Cardiac muscle cell (in vitro differentiated cells and primary cell): Measurements from ENCODE around the gene RPS10. TPM values are rescaled to one million over a fixed set of nuclear protein-coding genes. Genes with fewer than 3 reads are reported as not detected.

Experiments
- DNase-seq, 2 donors: peaks; one replicate each; pipeline versions ENCODE4 v3.0.0 to v3.0.0-alpha.2; 2010 to 2017; ENCODE audit warnings: low read depth in 1 of 2, low spot score in 1 of 2
- H3K27ac ChIP-seq: fragments of 200-600 bp; sonication (generic); 2 replicates; pipeline ENCODE4 v1.5.1; 2016
- H3K27me3 ChIP-seq: fragments of 200-600 bp; sonication (generic); 2 replicates; pipeline ENCODE4 v1.6.0; 2016; ENCODE audit warnings: control low read depth
- H3K36me3 ChIP-seq: fragments of 200-600 bp; sonication (generic); 2 replicates; pipeline ENCODE4 v1.5.1; 2016; ENCODE audit warnings: control low read depth
- H3K4me1 ChIP-seq: fragments of 200-600 bp; sonication (generic); 2 replicates; pipeline ENCODE4 v1.8.1; 2017; ENCODE audit warnings: low read depth, mild to moderate bottlenecking, mixed run types
- H3K4me3 ChIP-seq: fragments of 200-600 bp; sonication (generic); 2 replicates; pipeline ENCODE4 v1.5.1; 2016; ENCODE audit warnings: mild to moderate bottlenecking
- H3K9me3 ChIP-seq: fragments of 200-600 bp; sonication (generic); 2 replicates; pipeline ENCODE4 v1.5.1; 2017; ENCODE audit warnings: low read depth, mild to moderate bottlenecking, control low read depth
- polyA plus RNA-seq: library from polyadenylated mRNA; unstranded; fragments of >200 nt; fragmentation: Nextera tagmentation; extraction: Ambion mirVana; gene quantifications from 2 replicates; pipeline ENCODE4 v1.2.1, GENCODE V29; 2016
- total RNA-seq: library from RNA; depleted of rRNA; stranded (reverse); fragments of >200 nt; gene quantifications from 2 replicates; pipeline ENCODE4 v1.2.3, GENCODE V29; 2016
- TF ChIP-seq, protein P1 (sequence below): IDR thresholded peaks from 2 replicates; pipeline ENCODE4 v1.5.1; 2012; ENCODE audit warnings: low read depth, mild to moderate bottlenecking, low read length

RPS10 gene
- total and polyA plus RNA-seq, 2 experiments from 2014 or later: 632 to 1,764 TPM

DNA sequence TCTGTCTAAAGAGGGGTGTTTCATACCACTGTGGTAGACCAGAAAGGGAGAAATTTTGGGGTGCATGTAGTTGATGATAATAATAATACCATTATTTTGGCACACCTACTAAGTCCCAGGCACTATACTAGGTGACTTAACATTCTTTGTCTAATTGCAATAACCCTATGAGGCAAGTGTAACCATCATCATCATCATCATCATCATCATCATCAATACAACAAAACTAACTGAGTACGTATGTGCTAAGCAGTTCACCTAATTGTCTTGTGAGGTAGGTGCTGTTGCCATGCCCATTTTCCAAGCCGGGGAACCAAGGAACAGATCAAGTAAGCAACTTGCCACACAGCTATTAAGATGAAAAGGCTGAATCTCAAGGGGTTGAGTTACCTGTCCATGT is 37.4 kb upstream of the RPS10 start:
- TF ChIP-seq, protein P1, sequence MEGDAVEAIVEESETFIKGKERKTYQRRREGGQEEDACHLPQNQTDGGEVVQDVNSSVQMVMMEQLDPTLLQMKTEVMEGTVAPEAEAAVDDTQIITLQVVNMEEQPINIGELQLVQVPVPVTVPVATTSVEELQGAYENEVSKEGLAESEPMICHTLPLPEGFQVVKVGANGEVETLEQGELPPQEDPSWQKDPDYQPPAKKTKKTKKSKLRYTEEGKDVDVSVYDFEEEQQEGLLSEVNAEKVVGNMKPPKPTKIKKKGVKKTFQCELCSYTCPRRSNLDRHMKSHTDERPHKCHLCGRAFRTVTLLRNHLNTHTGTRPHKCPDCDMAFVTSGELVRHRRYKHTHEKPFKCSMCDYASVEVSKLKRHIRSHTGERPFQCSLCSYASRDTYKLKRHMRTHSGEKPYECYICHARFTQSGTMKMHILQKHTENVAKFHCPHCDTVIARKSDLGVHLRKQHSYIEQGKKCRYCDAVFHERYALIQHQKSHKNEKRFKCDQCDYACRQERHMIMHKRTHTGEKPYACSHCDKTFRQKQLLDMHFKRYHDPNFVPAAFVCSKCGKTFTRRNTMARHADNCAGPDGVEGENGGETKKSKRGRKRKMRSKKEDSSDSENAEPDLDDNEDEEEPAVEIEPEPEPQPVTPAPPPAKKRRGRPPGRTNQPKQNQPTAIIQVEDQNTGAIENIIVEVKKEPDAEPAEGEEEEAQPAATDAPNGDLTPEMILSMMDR: no peak
- no peak overlapping the region for H3K4me3 ChIP-seq
- H3K36me3 ChIP-seq: no peaks in the 10 kb centered on the region
- H3K27ac ChIP-seq: no peak overlapping the region
- no peak for DNase-seq
- H3K27me3 ChIP-seq: no peaks in the 10 kb centered on the region
- H3K4me1 ChIP-seq: peaks cover 3% of the 10 kb centered on the region
- H3K9me3 ChIP-seq: no peaks in the 10 kb centered on the region

DNA sequence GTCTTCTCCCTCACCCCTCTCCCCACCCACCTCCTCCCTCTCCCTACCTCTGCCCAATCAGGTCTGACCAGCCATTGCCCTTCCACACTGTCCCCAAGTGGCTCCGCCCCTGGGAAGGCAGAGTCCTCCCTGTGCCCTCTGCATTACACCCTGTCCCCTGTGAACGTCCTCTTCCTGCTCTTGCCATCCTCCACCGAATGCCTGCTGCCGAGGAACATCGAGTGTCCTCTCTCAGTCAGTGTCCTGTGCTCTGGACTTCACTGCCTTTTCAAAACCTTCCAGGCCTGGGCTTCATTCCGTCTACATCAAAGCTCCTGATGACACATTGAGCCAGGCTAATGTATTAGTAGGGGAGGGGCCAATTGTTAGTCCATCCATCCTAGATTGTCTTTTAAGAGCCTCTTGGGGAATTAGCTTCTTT is 36.7 kb upstream of the RPS10 start:
- Histone ChIP-seq H3K27ac (no peak overlapping the region), H3K4me1 (peaks cover 3% of the 10 kb centered on the region), H3K9me3 (no peaks in the 10 kb centered on the region), H3K4me3 (no peak overlapping the region), H3K36me3 (no peaks in the 10 kb centered on the region), H3K27me3 (no peaks in the 10 kb centered on the region)
- TF ChIP-seq, protein P1: no peak
- DNase-seq: peak; percentile 25 to 72

DNA sequence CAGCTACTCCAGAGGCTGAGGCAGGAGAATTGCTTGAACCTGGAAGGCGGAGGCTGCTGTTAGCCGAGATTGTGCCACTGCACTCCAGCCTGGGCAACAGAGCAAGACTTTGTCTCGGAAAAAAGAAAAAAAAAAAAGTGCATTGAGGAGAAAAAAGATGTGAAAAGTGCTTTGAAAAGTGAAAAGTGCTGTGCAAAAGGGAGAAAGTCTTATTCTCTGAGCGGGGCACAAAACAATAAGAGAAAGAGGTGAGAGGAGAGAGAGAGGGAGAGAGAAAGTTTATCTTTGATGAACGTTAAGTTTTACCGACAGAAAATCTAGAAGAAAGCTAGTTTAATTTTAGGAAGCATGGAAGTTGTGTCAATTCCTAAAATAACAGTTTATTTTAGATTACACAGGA is 36.1 kb upstream of the RPS10 start:
- Histone ChIP-seq H3K36me3 (no peaks in the 10 kb centered on the region), H3K9me3 (no peaks in the 10 kb centered on the region), H3K4me1 (peaks cover 3% of the 10 kb centered on the region), H3K27ac (no peak overlapping the region), H3K27me3 (no peaks in the 10 kb centered on the region), H3K4me3 (no peak overlapping the region)
- TF ChIP-seq, protein P1: no peak
- no peak for DNase-seq

- no peaks in the 10 kb centered on the region for H3K9me3 ChIP-seq
- TF ChIP-seq, protein P1: no peak
- H3K4me1 ChIP-seq: peaks cover 3% of the 10 kb centered on the region
- no peaks in the 10 kb centered on the region for H3K27me3 ChIP-seq
- H3K36me3 ChIP-seq: no peaks in the 10 kb centered on the region
- DNase-seq: no peak
- H3K4me3 ChIP-seq: no peak overlapping the region
- no peak overlapping the region for H3K27ac ChIP-seq
Measured at GRCh38 chr6:34460796-34461507, 35.1 kb upstream of the RPS10 start.

DNA sequence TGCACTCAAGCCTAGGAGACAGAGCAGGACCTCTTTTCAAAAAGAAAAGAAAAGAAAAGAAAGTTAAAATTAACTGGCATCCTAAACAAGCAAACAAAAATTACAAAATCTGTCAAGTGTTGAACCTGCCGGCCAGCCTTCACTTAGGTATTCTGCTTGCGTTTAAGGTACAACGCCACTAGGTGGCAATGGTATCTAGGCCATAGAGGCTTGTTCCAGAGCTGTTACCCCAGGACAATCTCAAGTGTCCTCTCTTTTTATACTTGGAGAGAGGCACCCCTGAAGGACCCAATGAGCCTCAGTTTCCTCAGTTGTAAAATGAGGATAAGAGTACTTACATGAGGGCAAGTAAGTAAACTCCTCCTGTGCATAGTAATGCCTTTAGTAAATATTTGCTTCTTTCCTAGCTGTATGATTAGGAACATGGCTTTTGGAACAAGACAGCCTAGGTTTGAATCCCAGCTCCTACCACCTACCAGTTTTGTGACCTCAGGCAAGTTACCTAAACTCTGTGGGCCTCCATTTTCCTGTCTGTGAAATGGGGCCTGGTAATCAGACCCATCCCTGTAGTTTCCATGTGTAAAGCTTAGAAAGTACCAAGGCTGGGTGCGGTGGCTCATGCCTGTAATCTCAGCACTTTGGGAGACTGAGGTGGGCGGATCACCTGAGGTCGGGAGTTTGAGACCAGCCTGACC is 34.2 kb upstream of the RPS10 start:
- no peaks in the 10 kb centered on the region for H3K27me3 ChIP-seq
- H3K9me3 ChIP-seq: no peaks in the 10 kb centered on the region
- no peak overlapping the region for H3K4me3 ChIP-seq
- no peaks in the 10 kb centered on the region for H3K36me3 ChIP-seq
- H3K4me1 ChIP-seq: peaks cover under 1% of the 10 kb centered on the region
- DNase-seq: peak; percentile 67 to 69
- no peak overlapping the region for H3K27ac ChIP-seq
- TF ChIP-seq, protein P1: peak; percentile 68
